Uterus (tissue), 2 donors: Measurements from ENCODE around the gene PRRG2.

Source experiments
- POLR2A ChIP-seq, 2 donors: fragments of 450-650 bp; IDR thresholded peaks; one replicate each; pipeline ENCODE4 v1.6.1; 2016; ENCODE audit warnings: antibody characterized with exemption in 2 of 2, mild to moderate bottlenecking in 1 of 2, moderate library complexity in 1 of 2
- TF ChIP-seq, protein P1 (sequence below), 4 experiments: fragments of 200-600 bp in 2 of 4; fragments of 450-650 bp in 2 of 4; sonication (generic) in 2 of 4; IDR thresholded peaks; one replicate each; pipeline ENCODE4 v1.5.1; 2016 to 2019; ENCODE audit warnings: antibody characterized with exemption in 4 of 4, mild to moderate bottlenecking in 2 of 4, moderate library complexity in 1 of 4

- TF ChIP-seq, protein P1, sequence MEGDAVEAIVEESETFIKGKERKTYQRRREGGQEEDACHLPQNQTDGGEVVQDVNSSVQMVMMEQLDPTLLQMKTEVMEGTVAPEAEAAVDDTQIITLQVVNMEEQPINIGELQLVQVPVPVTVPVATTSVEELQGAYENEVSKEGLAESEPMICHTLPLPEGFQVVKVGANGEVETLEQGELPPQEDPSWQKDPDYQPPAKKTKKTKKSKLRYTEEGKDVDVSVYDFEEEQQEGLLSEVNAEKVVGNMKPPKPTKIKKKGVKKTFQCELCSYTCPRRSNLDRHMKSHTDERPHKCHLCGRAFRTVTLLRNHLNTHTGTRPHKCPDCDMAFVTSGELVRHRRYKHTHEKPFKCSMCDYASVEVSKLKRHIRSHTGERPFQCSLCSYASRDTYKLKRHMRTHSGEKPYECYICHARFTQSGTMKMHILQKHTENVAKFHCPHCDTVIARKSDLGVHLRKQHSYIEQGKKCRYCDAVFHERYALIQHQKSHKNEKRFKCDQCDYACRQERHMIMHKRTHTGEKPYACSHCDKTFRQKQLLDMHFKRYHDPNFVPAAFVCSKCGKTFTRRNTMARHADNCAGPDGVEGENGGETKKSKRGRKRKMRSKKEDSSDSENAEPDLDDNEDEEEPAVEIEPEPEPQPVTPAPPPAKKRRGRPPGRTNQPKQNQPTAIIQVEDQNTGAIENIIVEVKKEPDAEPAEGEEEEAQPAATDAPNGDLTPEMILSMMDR (IDR thresholded peaks at IDR 0.05) = no peak
- no peak for TF ChIP-seq POLR2A (IDR thresholded peaks at IDR 0.05)
Observed at GRCh38 chr19:49536921-49537462, 44.1 kb upstream of the PRRG2 start.
